Left hindlimb (tissue), 1 donor: ENCODE measurements around the gene PCBP4.
"Not testable (repeated sequence)": the region's sequence is repeated elsewhere in the genome, so short reads cannot be mapped to it uniquely, and the experiment has no call there.

Experiments used
- DNase-seq: peaks from one replicate; pipeline ENCODE4 v3.0.0-alpha.2; 2018

PCBP4 gene

GRCh38 chr3:51937611-51938450 is 29.4 kb downstream of the PCBP4 start:
- DNase-seq: no peak

- no peak for DNase-seq
Observed at GRCh38 chr3:51937014-51937413, 30.2 kb downstream of the PCBP4 start.

DNA sequence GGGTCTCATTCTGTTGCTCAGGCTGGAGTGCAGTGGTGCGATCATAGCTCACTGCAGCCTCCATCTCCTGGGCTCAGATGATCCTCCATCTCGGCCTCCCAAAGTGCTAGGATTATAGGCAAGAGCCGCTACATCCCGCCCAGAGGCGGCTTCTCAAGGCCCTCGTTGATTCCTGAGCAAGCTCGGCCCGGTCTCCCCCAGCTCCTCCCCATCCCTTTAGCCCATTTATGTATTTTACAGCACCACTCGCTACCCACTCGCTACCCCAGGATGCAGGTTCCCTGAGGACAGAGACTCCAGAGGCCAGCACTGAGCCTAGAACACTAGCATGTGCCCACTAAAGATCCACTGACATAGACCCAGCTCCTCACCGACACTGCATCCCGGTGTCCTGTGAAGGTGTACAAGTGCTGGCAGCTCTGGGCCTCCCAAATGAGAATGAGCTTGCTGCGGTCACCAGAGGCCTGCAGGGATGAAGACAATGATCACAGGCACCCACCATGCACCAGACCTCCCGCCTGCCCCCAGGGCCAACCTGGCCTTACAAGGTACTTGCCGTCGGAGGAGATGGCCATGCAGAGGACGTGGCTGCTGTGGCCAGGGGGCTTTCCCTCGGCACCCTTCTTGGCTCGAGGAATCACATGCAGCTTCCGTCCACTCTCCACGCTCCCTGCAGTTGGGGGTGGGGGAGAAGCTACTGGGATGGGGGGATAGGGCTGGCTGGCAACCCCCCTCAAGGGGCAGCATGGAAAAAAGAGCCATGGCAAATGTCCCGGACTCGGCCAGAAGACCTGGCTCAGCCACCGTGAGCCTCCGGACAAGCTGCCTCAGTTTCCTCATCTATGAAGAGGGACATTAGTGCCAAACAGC is 31.1 kb downstream of the PCBP4 start:
- no peak for DNase-seq

DNA sequence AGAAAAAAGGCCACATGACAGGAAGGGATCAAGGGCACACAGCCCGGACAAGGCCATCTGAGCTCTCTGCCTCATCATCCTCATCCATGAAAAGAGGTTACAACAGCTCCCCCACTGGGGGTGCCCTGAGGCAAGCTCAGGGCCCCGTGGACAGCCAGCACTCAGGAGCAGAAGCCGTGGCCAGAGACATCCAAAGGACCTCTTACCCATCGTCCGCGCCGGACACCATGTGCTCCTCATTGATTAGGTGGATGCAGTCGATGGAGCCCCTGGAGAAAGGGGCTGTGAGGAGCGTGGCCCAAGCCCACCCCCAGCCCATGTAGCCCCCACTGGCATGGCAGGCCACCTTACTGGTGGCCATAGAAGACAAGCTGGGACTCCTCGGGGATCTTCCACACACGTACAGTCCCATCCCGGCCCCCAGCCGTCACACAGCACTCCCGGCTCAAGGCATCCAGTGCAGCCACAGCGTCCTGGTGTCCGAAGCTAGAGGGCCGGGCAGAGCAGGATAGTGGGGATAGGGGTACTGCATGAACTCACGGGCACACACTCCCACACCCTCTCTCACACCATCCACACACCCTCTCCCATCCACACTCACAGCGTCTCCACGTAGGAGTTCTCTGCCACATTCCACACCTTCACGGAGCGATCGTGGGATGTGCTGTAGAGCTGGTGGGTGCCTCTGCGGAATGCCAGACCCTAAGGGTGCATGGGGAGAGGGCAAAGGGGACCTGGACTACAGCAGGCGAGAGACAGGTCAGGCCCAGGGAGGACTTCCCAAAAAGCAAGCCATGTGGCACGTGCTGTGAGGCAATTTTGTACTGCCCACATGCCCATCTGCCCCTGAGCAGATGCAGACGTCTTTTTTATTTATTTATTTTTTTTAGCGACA is 32.0 kb downstream of the PCBP4 start:
- no peak for DNase-seq

- DNase-seq: no peak
Observed at GRCh38 chr3:51934139-51934850, 33.0 kb downstream of the PCBP4 start.

GRCh38 chr3:51933471-51934138 is 33.6 kb downstream of the PCBP4 start:
- DNase-seq: no peak

GRCh38 chr3:51932471-51933370 is 34.5 kb downstream of the PCBP4 start:
- no peak for DNase-seq

- no peak for DNase-seq
Observed at GRCh38 chr3:51931756-51932155, 35.5 kb downstream of the PCBP4 start.

- DNase-seq: no peak
Observed at GRCh38 chr3:51930439-51930838, 36.8 kb downstream of the PCBP4 start.

- DNase-seq: no peak
Observed at GRCh38 chr3:51929420-51930003, 37.7 kb downstream of the PCBP4 start.

DNA sequence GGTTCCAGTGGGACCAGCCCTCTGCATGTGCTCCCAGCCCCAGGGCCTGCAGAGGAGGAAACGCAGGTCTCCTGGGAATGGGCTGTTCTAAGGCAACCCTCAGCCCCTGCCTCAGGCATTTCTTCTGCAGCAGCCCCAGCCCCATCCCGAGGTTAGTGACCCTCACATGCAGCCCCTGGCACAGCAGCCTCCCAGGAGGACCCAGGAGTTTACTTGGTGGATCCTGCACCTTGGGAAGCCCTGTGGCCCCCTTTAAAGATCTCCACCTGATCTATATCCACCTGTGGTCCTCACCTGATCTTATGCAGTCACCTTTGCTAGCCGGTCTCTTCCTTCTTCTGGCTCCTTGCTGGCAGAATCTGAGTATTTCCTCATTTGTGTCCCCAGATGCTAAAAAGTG is 38.3 kb downstream of the PCBP4 start:
- not testable (repeated sequence) for DNase-seq

DNA sequence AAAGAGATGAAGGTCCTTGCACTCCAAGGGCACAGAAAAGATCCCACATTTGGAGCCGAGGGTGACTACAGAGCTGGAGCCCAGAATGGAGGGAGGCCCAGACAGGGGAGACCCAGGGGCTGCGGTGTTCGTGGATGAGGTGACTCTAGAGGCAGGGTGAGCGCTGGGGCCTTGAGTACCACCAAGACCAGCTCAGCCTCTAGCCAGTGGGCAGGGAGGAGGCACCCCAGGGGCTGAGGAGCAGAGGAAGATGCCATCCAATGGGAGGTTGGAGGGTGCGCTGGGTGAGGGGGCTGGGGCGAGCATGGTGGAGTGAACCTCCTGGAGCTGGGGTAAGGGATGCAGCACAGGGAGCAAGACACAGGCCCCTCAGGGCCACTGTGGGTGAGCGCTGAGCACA is 38.8 kb downstream of the PCBP4 start:
- DNase-seq: no peak

DNA sequence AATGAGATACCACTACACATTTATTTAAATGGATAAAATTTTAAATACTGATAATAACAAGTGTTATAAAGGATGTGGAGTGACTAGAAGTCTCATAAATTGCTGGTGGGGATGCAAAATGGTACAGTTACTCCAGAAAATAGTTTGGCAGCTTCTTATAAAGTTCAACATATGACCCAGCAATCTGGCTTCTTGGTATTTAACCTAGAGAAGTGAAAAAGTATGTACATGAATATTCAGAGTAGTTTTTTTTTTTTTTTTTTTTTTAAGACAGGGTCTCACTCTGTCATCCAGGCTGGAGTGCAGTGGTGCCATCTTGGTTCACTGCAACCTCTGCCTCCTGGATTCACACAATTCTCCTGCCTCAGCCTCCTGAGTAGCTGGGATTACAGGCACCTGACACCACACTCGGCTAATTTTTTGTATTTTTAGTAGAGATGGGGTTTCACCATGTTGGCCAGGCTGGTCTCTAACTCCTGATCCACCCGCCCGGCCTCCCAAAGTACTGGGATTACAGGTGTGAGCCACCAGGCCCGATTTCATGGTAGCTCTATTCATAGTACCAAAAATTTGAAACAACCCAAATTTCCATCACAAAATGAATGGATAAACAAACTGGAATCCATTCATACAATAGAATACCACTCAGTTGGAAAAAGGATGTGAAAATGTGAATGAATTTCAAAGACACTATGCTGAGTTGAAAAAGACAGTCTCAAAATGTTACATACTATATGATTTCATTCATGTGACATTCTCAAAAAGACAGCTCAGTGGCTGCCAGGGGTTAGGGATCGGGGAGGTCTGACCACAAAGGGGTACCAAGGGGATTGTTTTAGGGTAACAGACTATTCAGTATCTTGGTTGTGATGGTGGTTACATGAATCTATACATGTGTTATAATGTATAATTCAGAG is 39.9 kb downstream of the PCBP4 start:
- no peak for DNase-seq

DNA sequence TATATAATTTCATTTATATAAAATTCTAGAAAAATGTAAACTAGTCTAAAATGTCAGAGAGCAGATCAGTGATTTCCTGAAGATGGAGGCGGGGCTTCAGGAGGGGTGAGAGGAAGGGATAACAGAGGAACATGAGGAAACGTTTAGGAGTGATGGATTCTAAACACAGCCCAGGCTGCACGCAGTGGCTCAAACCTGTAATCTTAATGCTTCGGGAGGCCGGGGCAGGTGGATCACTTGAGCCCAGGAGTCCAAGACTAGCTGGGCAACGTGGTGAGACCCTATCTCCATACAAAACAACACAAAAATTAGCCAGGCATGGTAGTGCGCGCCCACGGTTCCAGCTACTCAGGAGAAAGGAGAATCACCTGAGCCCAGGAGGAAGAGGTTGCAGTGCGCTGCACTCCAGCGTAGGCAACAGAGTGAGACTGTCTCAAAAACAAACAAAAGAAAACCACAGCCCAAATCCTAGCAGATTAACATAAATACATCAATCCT is 46.1 kb downstream of the PCBP4 start:
- no peak for DNase-seq

GRCh38 chr3:51916418-51916817 is 50.8 kb downstream of the PCBP4 start:
- DNase-seq: no peak

DNA sequence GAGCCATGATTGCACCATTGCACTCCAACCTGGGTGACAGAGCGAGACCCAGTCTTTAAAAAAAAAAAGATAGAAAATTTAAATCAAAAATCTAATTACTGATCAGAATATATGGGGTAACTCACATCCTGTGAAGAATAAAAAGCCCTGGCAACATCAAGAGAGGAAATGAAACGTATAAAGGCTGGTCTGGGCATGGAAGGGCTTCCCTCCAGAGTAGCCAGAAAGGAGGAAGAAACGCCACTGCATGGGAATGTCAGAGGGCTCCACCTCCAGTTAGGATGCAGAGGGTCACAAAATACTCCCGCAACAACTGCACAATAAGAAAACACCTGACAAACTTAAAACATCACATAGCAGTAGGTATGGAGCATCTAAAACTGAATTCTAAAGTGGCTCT is 59.2 kb downstream of the PCBP4 start:
- DNase-seq: no peak
